Limb (tissue), 2 donors: ENCODE data around the gene ZFYVE28.

ENCODE experiments used
- DNase-seq, 2 donors: peaks; one replicate each; pipeline ENCODE4 v3.0.0-alpha.2; 2016; ENCODE audit errors: extremely low spot score in 2 of 2

The ZFYVE28 gene

DNA sequence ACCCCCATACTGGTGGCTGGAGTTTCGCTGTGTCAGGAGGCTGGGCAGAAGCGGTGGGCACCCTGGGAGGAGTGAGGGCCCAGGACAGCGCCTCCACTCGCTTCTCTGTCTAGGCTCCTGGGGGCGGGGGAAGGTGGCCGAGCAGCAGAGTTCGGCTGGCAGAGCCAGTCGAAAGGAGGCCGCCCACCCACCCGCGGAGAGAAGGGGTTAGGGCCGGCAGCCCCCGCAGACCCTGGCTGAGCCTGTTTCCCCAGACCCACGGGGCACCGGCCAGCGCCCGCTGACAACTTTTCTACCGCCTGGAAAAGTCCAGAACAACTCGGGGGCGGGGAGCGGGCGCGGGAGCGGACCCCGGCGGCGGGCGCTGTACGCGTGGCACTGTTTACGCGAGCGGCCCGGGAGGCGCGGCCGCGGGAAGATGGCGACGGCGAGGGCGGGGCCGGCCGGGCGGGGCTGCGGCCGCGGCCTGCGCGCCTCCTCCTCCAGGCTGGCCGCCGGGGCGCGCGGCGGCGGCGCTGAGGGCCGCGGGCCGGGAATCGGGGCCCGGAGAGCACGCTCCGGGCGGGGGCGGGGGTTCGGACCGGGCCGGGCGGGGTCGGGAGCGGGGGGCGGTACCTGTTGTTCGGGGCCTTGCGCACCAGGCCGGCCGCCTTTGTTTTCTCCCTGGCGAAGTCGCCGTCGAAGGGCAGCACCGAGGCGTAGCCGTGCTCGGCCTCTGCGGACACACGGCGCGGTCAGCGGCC, 157.2 kb downstream of the ZFYVE28 start:
- DNase-seq: peak in 1 of 2 donors; percentile 68

DNA sequence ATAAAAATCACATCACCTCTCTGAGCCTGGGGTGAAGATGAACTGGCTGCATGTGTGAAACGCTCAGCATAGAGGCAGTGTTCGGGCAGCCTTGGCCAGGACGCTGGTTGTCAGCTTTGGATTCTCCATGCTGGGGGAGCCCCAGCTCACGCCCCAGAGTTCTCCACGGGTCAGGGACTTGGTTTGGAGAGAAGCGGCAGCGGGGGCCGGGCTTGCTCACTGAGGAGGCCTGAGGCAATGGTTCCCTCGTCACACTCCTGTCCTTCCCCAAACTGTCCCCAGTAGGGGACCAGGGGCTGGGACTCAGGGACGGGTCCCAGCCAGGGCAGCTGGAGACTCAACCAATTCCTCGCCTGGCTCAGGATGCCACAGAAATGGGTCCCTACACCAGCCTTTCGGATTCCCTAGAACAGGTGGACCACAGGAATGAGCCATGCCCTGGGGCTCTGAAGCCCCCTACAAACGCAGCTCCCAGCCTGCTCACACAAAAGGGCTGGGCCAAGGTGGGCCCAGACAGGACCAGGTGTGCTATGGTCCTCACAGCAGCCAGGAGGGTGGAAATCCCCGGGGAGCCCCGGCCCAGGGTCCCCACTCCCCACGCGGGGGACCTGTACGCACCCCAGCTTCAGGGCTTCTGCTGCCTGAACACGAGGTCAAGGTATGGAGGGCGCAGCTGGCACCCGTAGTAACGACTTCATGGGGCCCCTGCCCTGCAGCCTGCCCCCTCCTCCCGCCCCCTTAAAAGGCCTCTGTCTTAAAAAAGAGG, 157.9 kb downstream of the ZFYVE28 start:
- peak in 1 of 2 donors; percentile 41 for DNase-seq

DNA sequence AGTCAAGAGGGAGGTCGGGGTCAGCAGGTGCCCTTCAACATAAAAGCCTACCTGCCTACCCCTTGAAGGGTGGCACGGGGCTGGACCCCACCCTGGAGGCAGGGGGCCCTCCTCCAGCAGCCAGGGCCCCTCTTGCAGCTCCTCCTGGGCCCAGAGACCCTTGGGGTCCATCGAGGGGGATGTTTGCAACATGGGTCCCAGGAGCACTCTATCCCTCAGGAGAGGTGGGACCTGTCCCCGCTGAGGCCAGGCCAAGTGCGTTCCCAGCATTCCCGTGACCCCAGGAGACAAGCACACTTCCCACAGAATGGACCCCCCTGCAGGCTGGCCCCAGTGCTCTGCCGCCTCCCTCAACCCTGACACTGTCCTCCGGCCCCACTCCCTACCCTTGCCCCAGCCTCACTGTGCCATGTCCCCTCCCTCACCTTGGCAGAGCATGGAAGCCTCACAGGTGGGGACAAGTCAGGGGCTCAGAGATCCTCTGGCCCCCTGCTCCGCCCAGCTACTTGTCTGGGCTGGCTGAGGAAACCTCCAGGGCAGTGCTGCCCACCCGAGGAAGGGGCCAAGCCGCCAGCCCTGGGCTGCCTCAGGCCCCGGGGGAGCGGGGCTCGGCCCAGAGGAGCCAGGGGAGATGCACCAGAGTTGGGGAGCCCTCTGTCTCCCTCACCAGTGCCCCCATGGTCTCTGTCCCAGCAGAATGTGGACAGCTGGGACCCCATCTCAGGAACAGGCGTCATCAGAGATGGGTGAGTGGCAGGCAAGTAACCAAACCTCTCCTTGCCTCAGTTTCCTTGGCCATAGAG, 158.7 kb downstream of the ZFYVE28 start:
- DNase-seq: no peak

DNA sequence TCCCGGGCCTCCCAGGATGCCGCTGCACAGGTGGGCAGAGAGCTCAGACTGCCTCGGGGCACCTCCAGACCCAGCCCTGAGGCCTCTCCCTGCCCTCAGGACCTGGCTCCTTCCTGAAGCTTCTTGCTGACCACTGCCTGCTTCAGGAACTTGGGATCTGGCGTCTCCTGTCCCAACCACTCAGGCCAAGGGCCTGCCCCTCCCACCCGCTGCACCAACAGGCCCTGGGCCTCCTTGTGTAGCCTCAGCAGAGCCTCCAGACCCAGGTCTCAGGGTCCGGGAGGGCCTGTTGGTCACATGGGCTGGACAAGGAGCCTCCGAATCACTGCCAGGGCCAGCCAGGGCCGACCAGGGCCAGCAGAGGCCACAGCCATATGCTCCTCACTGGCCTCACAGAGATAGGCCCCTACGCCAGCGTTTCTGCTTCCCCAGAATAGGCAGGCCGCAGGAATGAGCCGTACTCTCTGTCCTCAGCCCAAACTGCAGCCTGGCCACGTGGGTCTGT, 159.4 kb downstream of the ZFYVE28 start:
- DNase-seq: no peak

DNA sequence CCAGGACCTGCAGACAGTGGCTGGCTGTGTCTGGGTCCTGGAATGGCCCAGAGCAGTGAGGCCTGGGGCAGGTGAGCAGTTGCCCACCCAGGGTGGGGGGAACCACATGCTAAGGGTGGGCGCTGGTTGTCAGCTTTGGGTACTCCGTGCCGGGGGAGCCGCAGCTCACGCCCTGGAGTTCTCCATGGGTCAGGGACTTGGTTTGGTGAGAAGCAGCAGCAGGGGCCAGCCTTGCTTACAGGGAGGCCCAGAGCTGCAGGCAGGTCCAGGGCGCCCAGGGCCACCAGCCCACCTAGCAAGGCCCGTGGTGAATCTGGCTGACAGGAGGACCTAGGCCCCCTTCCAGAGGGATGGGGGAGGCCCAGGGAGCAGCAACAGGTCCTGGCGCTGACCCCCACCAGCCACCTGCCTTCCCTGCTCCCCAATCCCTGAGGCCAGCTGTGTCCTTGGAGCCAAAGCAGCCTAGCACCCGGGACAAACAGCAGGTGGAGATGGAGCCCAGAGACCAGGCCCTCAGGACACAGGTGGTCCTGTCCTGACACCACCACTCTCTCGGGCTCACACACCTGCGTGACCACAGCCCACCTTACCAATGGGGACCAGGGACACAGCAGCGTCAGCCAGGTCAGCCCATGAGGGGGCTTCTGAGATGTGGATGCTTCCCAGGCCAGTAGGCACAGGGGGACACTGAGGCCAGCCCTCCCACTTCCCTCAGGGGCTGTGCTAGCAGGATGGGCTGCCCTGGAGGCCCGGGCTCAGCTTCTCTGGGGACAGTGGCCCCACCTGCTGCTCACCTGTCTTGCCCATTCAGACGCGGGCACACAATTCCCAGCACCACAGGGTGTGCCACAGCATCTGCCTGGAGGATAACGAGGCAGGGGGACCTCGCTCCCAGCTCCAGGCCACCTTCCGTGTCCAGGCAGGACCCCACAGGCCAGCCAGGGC, 160.1 kb downstream of the ZFYVE28 start:
- DNase-seq: no peak

DNA sequence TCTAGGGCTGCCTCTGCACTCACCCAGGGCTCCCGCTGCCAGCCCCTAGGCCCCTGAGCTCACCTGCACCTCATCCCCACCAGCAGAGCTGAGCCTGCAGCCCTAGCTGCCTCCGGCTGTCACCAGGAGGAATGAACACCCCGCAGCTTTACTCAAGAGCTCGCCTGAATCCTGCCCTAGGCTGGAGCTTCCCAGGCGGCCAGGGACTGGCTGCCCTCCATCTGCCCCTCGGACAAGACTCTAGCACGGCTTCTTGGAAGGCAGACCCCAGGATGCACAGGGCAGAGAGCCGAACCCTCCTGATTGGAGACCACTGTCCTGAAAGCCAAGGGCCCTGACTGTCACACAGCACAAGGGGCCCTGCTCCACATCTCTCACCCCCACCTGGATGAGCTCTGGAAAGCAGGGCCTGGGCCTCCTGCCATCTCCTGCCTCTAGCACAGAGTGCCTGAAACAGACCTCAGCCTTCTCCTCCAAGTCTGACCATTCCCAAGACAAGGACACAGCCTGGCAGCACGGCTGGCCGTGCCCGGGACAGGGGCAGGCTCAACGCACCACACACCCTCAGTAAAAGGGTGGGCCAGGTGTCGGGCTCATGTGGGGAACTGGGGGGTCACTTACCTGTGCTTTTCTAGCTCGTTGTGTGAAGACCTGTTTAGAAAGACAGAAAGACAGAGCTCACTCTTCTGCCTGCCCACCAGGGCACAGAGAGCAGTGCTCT, 160.9 kb downstream of the ZFYVE28 start:
- no peak for DNase-seq

DNA sequence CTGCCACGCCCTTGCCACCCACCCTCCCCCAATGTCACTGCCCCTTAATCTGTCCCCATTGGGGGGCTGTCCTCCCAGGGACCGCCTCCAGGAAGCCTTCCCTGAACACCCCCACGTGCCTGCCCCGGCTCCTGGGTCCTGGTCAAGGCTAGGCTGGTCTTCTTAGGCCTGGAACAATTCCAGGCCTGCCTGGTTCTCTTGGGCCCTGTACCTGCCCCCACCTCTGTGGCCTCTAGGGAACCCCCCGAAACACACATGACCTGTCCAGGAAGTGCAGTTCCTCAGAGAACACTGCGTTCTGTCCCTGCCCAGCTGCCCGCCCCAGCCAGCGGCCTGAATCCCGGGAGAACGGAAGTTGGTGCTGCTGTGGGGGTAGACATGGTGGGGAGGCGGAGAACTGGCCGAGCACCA, 161.7 kb downstream of the ZFYVE28 start:
- DNase-seq: no peak

DNA sequence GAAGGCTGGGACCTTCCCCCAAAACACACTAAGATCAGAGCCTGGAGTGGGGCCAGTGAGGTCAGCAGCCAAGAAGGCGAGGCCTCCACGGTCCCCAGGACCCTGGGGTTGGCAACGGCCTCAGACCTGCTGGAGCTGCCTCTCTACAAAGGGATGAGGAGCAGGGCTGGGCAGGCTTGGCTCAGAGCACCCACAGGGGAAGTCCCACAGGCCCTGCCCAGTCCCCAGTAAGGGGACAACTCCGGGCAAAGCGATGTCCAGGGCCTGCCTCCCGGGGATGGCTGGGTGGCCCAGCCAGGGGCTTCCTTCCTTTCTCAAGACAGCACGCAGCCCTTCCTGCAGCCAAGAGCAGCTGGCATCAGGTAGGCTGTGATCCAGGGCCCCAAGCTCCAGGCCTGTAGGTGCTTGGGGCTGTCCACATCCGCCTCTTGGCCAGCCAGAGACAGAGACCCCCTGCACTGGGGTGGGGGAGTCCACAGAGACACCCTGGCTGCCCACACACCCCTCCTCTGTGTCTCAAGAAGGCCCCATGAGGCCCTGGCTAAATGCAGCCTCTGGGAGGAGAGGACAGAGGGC, 162.2 kb downstream of the ZFYVE28 start:
- no peak for DNase-seq

DNA sequence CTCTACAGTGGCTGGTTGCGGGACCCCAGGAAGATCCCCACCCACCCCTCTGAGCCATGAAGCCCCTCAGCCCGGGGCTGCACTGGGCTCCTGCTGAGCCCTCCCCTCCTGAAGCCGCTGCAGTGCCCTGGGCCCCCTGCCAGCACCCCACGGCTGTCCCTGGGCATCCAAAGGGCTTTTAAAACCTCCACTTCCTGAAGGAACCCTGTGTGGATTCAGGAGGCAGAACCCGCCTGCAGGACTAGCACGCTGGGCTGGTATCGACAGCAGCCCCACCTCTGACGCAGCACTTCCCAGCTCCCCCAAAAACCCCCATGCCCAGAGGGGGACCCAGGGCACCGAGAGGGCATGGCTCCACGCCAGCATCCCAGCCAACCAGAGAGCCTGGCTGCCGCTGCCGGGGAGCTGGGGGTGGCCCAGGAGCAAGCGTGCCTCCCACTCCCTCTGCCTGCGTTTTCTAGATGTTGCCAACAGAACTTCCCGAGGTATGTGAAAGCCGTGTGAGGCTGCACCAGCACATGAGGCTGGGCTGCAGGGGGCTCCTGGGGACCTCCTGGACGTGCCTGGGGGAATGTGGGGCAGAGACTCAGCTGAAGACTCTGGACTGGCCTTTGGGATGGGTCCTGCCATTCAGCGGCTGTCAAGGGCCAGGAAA, 162.8 kb downstream of the ZFYVE28 start:
- DNase-seq: peak in 1 of 2 donors; percentile 69

DNA sequence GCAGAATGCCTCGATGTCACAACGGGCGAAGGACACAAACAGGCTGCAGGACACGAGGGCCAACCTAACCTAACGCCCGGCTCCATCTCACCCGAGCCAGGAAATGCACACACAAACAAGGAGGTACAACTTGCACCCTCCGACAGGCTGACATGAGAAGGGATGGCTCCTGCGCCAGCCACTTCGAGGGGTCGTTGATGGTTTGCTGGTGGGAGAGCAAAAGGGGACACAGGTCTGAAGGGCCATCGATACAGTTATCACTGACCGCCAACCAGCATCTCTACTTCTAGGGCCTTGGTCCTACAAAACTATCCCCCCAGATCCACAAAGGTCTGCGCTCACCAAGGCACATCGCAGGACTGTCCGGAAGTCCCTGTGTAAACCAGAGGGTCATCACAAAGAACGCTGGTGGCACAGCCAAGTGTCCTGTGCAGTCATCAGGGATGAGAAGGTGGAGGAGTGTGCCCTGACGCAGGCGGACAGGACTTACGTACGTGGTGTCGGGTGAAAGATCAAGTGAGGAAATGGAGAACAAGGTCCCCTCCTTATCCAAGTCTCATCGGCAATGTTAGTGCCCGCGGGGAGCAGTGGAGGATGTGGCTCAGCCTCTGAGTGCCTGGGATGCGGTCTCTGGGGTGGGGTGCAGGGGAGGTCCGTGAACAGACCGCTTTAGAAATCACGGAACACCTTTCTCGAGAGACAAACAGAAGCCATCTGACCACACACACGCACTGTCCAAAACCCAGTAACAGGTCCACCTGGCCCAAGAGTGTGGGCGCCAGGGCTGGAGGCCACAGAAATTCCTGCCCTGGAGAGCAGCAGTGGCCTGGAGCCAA, 163.6 kb downstream of the ZFYVE28 start:
- DNase-seq: no peak

DNA sequence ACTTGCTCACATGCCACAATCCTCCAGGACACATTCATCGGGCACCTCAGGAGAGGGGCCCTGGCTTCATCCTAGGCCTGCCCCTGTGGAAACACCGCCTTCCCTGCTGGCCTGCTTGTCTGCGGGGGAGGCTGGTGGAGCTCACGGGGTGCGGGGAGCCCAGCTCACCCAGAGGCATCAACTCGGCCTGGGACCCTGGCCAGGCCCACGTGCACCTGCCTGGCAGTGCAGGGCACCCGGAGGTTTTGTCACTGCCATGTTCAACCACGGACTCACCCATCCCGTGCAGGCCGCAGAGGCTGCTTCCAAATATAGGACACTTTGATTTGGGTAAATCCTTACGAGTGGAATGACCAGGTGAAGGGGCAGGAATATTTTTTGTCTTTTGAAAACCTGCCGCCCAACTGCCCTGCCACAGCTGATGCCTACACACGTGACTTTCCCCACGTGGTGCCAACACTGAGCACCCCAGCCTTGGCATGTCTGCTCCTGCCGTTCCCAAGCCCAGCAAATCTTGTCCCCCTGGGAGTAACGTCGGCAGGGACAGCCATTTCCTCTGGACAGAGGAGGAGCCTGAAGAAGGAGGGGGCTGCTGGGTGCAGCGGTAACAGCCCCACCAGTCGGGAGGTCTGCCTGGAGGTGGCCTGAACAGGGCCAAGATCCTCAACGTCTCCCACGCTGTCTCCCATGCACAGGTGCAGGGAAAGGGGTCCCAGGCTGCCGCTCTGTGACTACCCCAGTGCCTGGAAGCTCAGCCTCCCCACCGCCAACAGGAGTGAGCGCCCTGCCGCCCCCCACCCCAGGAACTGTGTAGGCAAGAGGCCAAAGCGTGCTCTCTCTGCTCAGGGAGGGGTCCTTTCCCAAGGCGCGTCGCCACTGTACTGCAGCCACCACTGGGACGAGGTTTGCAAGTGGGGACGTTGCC, 165.0 kb downstream of the ZFYVE28 start:
- DNase-seq: no peak

DNA sequence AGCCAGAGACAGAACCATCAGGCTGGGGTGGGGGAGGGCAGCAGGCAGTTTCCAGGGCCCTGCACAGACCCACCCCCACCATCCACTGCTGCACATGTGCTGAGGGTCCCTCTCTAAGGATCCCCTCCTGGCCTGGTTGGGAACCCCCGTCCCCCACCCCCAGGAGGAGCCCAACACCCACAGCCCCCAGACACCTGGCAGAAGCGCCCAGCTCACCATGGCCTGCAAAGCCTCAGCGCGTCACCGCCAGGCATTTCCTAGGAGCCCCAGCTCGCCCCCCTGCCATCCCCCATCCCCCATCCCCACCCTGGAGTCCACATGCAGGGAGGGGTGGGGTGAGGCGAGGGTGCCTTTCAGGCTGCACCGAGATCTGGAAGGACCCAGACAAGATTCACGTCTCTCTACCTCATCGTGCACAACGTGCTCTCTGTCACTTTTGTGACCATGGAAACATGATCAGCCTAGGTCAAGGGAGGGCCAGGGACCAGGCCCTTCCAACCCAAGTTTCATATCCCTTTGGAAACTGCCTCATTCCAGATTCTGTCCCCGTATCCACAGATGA, 165.8 kb downstream of the ZFYVE28 start:
- no peak for DNase-seq

DNA sequence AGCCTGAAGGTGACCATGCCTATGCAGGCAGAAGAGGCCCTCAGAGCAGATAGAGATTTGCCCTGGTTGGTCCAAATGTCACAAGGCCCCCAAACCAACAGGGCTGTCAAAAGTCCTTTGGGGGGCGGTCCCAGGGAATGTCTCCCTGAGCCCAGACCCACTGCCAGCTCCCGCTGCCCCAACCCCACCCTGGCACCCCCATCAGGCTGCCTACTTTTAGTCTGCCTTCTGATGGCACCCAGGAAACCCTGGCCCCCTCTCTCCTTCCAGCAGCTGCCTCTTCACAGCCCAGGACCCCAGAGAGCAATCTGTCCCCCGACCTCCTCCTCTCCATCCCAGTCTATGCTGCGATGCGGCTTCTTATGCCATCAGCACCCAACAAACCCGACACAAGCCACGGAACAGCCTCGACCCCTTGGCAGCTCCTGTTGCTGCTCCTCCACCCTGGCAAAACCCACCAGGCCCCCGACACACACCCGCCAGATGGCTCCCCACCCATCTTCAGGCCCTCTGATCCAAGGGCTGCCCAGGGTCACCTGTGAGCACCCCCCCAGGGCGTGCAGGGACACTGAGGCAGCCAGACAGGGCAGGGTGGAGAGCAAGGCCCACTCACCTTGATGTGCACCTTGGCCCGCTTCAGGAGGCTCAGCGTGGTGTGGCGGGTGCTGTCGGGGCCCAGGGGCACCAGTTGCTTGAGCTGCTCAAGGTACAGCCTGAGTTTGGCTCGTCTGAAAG, 166.5 kb downstream of the ZFYVE28 start:
- DNase-seq: no peak

DNA sequence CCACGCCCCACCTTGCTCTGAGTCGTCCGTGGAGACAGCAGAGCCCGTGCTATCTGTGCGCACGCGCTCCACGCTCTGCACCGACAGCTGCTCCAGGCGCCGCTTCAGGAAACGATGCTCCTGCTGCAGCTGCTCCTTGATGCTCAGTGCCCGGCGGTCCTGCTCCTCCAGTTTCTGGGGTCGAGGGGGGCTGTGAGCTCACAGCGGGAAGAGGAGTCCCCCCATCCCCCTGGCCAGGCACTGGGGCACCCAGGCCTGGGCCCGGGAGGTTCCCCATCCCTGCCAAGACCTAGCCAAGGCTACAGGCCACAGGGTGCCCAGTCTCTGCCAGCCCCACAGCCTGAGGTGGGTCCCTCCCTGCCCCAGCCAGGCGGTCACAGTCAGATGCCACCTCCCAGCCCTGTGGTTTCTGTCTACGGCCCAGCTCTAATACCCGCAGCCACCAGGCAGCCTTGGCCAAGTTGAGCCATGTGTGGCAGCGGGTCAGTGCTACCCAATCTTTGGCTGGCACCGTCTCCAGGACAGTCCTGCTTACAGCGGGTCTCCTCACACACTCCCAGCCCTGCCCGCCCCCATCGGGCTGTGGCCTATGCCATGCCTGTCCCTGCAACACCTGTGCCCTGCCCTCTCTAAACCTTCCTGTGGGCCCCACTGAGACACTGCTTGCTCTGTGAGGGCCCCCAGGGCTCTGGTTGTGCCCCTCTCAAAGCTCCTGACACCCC, 167.2 kb downstream of the ZFYVE28 start:
- no peak for DNase-seq

DNA sequence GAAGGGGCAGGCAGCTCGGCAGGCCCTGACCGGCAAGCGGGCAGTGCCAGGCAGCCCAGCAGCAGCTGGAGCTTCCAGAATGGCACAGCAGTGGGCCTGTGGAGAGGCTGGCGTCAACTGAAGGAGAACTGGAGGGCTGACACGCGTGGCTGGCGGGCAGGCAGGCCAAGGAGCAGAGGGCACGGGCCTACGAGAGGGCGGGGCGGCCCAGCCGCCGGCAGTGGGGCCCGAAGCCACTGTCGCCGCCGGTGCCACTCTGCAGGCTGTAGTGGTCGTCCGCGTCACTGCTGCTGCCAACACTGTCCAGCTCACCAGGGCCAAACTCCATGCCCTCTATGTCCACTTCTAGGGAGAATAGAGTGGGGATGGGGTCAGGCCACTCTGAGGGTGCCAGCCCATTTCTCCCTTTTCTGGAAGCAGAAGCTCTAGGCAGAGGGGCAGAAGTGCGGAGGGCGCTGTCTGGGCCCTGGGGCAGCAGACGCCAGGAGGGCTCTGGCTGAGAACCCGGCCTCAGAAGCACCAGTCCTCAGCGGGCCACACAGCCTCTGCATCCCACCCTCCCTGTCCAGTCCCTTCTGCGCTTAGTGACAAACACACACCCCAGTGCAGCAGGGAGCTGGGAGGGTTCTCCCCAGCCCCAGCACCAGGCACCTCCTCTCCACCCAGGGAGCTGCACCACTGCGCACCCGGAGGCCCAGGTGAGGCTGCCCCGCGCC, 167.9 kb downstream of the ZFYVE28 start:
- no peak for DNase-seq
